Bladder microvascular endothelial cell (primary cell): ENCODE measurements around the gene BAZ2B. TPM values are rescaled to one million over a fixed set of nuclear protein-coding genes. Genes with fewer than 3 reads are reported as not detected.

Experiments
- total RNA-seq: library from RNA; depleted of rRNA; stranded (reverse); fragments of >200 nt; gene quantifications from 2 replicates; pipeline ENCODE4 v1.2.3, GENCODE V29; 2014

BAZ2B gene
- 50.2 and 140 TPM in 2 replicates for total RNA-seq

GRCh38 chr2:159616286-159616701, at the start of gene BAZ2B:
Gene BAZ2B (minus strand): TSS chr2:159616548. CDS start chr2:159478719, 137,829 bp downstream.

GRCh38 chr2:159285929-159286708, 330.2 kb downstream of the BAZ2B start, which contains the start of gene WDSUB1:
Gene WDSUB1 (minus strand): TSS chr2:159286703. CDS start chr2:159283069, 3,634 bp downstream.

Other genes starting within 250 kb of the BAZ2B start
- 56.2 and 124 TPM in 2 replicates for gene MARCHF7, start 96.0 kb upstream of the BAZ2B start, total RNA-seq
- gene CD302, start 181.7 kb upstream of the BAZ2B start, total RNA-seq, result 4.2 and 11.6 TPM in 2 replicates